Esophagus muscularis mucosa (tissue), 4 donors: ENCODE results near the gene HNRNPA3. TPM values are rescaled to one million over a fixed set of nuclear protein-coding genes. Genes with fewer than 3 reads are reported as not detected.
"Not testable (repeated sequence)": the region's sequence is repeated elsewhere in the genome, so short reads cannot be mapped to it uniquely, and the experiment has no call there.

Source experiments
- DNase-seq: peaks from one replicate; pipeline ENCODE4 v3.0.0-alpha.2; 2017; ENCODE audit errors: extremely low spot score
- H3K27ac ChIP-seq, 4 donors: fragments of 200-600 bp; sonication (generic); replicated peaks in 1 of 4; 1 replicate in 3 of 4; 2 replicates in 1 of 4; pipeline ENCODE4 v1.5.1; 2016 to 2019; ENCODE audit warnings: mild to moderate bottlenecking in 1 of 4
- H3K27me3 ChIP-seq, 4 donors: fragments of 200-600 bp; sonication (generic); one replicate each; pipeline versions ENCODE4 v1.5.1 to v1.6.0; 2016 to 2019
- H3K36me3 ChIP-seq, 4 donors: fragments of 200-600 bp; sonication (generic); one replicate each; pipeline ENCODE4 v1.5.1; 2016 to 2019
- H3K4me1 ChIP-seq, 4 donors: fragments of 200-600 bp; sonication (generic); one replicate each; pipeline ENCODE4 v1.5.1; 2016 to 2019
- H3K4me3 ChIP-seq, 4 donors: fragments of 200-600 bp; sonication (generic); 1 replicate in 2 of 4; 2 replicates in 2 of 4; pipeline ENCODE4 v1.5.1; 2016 to 2019; ENCODE audit warnings: mild to moderate bottlenecking in 4 of 4, moderate library complexity in 1 of 4
- H3K9me3 ChIP-seq, 4 donors: fragments of 200-600 bp; sonication (generic); 1 replicate in 3 of 4; 2 replicates in 1 of 4; pipeline ENCODE4 v1.5.1; 2016 to 2019
- EP300 ChIP-seq: sonication (generic); formaldehyde crosslinking; IDR thresholded peaks from one replicate; pipeline ENCODE4 v1.6.1; 2017; ENCODE audit warnings: antibody characterized with exemption
- POLR2A ChIP-seq: fragments of 450-650 bp; IDR thresholded peaks from one replicate; pipeline ENCODE4 v1.6.1; 2017; ENCODE audit warnings: antibody characterized with exemption, moderate library complexity, mild to moderate bottlenecking, low read depth
- POLR2AphosphoS5 ChIP-seq, 2 donors: sonication (generic); formaldehyde crosslinking; IDR thresholded peaks; one replicate each; pipeline ENCODE4 v1.6.1; 2017; ENCODE audit warnings: antibody characterized with exemption in 2 of 2
- WGBS: methylation state at CpG from one replicate; pipeline ENCODE4 v1.1.5; 2018; 5-methylcytosine and 5-hydroxymethylcytosine counted together
- intact Hi-C: fragments of 100-400 bp; cut with DNase I; formaldehyde crosslinking; loops from one replicate; pipeline ENCODE4 v1.15.1; 2023
- total RNA-seq, 4 donors: library from RNA; depleted of rRNA; stranded (reverse); fragments of >200 nt; gene quantifications; one replicate each; pipeline versions ENCODE4 v1.1.0 to v1.2.1, GENCODE V29; 2016
- TF ChIP-seq, protein P1 (sequence below), 3 experiments: fragments of 200-600 bp in 2 of 3; fragments of 450-650 bp in 1 of 3; sonication (generic) in 2 of 3; IDR thresholded peaks; one replicate each; pipeline ENCODE4 v1.5.1; 2017 to 2019; ENCODE audit warnings: antibody characterized with exemption in 3 of 3, mild to moderate bottlenecking in 2 of 3, moderate library complexity in 1 of 3

HNRNPA3 gene
- total RNA-seq, 4 donors from 2014 or later, result 59.2 to 72.3 (median 64.3) TPM

DNA sequence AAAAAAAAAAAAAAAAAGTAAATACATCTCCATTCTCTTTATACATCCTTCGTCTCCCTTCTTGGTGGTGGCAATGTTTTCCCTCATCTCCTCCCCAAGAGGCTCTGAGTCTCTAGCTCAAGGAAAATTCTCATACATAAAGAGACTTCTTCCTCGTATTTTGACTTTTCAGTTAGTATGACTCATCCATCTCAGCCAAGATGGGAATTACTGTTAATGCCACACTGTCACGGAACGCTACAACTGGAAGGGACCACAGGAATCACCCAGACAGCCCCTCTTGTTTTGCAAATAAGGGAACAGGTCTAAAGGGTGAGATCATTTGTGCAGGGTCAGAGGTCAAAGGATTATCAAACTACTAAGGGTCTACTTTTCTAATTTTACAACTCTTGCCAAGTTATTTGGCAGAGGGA lies 32.4 kb downstream of the HNRNPA3 start:
- H3K4me1 ChIP-seq, result peaks cover 94 to 100% (median 97%) of the 10 kb centered on the region in 4 donors
- H3K4me3 ChIP-seq, result no peak overlapping the region
- WGBS, result 31% methylated on average over 4 of the region's 4 CpGs

DNA sequence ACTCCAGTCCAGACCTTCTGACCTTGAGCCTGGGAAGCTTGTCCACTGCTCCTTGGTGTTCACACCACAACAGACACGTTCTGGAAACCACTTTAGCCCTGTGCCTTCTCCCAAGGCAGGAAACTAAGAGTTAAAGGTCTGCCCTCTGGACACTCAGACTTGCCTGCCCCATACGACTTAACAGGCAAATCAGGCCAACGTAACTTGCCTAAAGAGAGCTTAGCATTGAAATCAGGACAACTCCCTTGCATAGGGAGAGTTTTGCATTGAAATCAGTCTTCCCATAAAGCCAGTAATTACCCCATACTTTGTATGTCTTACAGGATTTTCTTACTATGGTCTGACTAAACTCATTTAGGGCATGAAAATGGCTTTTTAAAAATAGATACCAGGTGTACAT lies 33.4 kb downstream of the HNRNPA3 start:
- Histone ChIP-seq H3K4me1 (peaks cover 94 to 100% (median 97%) of the 10 kb centered on the region in 4 donors), H3K27me3 (no peaks in the 10 kb centered on the region), H3K9me3 (no peaks in the 10 kb centered on the region), H3K4me3 (no peak overlapping the region), H3K27ac (peak overlapping the region; percentile 40 to 91 (median 83)), H3K36me3 (no peaks in the 10 kb centered on the region)
- intact Hi-C loops, result no loop called here
- DNase-seq, result no peak
- WGBS, result 39% methylated on average over 3 of the region's 3 CpGs
- TF ChIP-seq, protein P1, sequence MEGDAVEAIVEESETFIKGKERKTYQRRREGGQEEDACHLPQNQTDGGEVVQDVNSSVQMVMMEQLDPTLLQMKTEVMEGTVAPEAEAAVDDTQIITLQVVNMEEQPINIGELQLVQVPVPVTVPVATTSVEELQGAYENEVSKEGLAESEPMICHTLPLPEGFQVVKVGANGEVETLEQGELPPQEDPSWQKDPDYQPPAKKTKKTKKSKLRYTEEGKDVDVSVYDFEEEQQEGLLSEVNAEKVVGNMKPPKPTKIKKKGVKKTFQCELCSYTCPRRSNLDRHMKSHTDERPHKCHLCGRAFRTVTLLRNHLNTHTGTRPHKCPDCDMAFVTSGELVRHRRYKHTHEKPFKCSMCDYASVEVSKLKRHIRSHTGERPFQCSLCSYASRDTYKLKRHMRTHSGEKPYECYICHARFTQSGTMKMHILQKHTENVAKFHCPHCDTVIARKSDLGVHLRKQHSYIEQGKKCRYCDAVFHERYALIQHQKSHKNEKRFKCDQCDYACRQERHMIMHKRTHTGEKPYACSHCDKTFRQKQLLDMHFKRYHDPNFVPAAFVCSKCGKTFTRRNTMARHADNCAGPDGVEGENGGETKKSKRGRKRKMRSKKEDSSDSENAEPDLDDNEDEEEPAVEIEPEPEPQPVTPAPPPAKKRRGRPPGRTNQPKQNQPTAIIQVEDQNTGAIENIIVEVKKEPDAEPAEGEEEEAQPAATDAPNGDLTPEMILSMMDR (IDR thresholded peaks at IDR 0.05), result no peak
- TF ChIP-seq POLR2A, result no peak
- no peak for TF ChIP-seq POLR2AphosphoS5 (IDR thresholded peaks at IDR 0.05)
- TF ChIP-seq EP300, result no peak

More for the DNA sequence above, 32.4 kb downstream of the HNRNPA3 start:
- TF ChIP-seq, protein P1 (IDR thresholded peaks at IDR 0.05), result no peak
- TF ChIP-seq POLR2A (no peak), EP300 (no peak), POLR2AphosphoS5 (IDR thresholded peaks at IDR 0.05) (peak in 1 of 2 donors; percentile 20)
- Histone ChIP-seq H3K27ac (peak overlapping the region; percentile 81 to 91 (median 83)), H3K36me3 (no peaks in the 10 kb centered on the region), H3K9me3 (no peaks in the 10 kb centered on the region), H3K27me3 (no peaks in the 10 kb centered on the region)
- intact Hi-C loops, result no loop called here
- no peak for DNase-seq

DNA sequence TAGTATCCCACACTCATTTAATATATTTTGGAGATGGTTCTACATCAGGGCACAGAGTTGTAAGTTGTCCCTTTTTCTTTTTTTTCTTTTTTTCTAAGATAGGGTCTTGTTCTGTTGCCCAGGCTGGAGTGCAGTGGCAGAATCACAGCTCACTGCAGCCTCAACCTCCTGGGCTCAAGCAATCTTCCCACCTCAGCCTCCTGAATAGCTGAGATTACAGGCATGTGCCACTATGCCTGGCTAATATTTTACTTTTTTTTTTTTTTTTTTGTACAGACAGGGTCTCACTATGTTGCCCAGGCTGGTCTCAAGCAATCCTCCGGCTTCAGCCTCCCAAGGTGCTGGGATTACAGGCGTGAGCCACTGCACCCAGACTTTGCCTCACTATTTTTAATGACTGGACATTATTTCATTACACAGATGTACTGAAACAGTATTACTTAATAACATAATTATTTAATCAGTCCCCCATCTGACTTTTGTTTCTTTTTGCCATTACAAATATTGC lies 34.0 kb downstream of the HNRNPA3 start:
- H3K4me3 ChIP-seq, H3K36me3 ChIP-seq, intact Hi-C loops, DNase-seq, H3K27me3 ChIP-seq, H3K9me3 ChIP-seq: not testable (repeated sequence)
- H3K27ac ChIP-seq, result peak overlapping the region in 2 of 4 donors; percentile 40 to 91
- peaks cover 94 to 100% (median 97%) of the 10 kb centered on the region in 4 donors for H3K4me1 ChIP-seq
- WGBS, result 91% methylated on average over 2 of the region's 2 CpGs

DNA sequence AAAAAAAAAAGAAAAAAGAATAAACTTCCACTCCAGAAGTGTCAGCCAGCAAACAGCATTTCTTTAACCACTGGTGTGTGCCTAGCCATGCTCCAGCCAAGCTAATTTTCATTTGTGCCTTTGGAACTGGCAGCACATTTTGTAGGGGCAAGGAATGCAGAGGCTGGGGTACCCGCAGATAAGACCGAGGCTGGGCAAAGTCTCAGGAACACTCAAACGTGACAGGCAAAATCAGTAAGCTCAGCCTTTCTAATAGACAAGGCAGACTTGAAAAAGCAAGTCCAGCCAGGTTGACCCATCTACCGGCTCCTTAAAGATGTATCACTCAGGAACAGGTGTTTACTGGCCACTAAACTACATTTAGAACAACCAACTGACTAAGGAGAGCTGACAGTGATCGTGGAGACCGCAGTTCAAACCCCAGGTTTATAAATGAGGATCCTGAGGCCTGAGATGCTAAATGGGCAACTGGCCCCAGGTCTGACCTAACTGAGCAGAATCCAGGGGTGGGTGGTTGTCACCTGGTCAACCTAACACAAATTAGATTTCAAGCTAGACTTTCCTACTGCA lies 35.2 kb downstream of the HNRNPA3 start:
- 95% methylated on average over 5 of the region's 6 CpGs for WGBS
- no peak for TF ChIP-seq POLR2AphosphoS5 (IDR thresholded peaks at IDR 0.05)
- no peak for TF ChIP-seq EP300
- TF ChIP-seq, protein P1 (IDR thresholded peaks at IDR 0.05), result no peak
- no peak for TF ChIP-seq POLR2A
- Histone ChIP-seq H3K9me3 (no peaks in the 10 kb centered on the region), H3K4me1 (peaks cover 97 to 100% (median 98%) of the 10 kb centered on the region in 4 donors), H3K4me3 (no peak overlapping the region), H3K27me3 (no peaks in the 10 kb centered on the region), H3K27ac (peak overlapping the region in 2 of 4 donors; percentile 19 to 61), H3K36me3 (no peaks in the 10 kb centered on the region)
- DNase-seq, result no peak
- intact Hi-C loops, result no loop called here

DNA sequence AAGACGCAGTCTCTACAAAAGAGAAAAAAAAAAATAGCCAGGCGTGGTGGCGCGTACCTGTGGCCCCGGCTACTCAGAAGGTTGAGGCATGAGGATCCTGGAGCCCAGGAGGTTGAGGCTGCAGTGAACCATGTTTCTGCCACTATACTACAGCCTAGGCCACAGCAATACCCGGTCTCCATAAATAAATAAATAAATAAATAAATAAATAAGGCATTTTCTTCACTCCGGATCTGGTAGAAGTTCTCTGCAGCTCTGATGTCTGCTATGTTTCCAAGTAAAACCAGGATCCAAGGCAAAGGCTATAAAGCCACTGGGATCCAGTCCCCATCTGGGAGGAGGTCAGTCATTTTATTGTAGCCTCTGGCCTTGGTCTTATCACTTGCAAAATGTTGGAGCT lies 36.4 kb downstream of the HNRNPA3 start:
- H3K4me1 ChIP-seq, result peaks cover 96 to 100% (median 97%) of the 10 kb centered on the region in 4 donors
- H3K27ac ChIP-seq, result no peak overlapping the region
- WGBS, result 93% methylated on average over 7 of the region's 7 CpGs
- H3K27me3 ChIP-seq, result no peaks in the 10 kb centered on the region
- intact Hi-C loops, result no loop called here
- no peaks in the 10 kb centered on the region for H3K9me3 ChIP-seq
- TF ChIP-seq, protein P1 (IDR thresholded peaks at IDR 0.05), result no peak
- TF ChIP-seq POLR2A (no peak), POLR2AphosphoS5 (IDR thresholded peaks at IDR 0.05) (no peak), EP300 (no peak)
- DNase-seq, result no peak
- H3K36me3 ChIP-seq, result no peaks in the 10 kb centered on the region
- no peak overlapping the region for H3K4me3 ChIP-seq
